GM12878 (cell line): ENCODE results near the gene LEMD1. TPM values are rescaled to one million over a fixed set of nuclear protein-coding genes. Genes with fewer than 3 reads are reported as not detected.

Experiments used
- ATAC-seq: fragments of 200-7000 bp; cut with Tn5 transposase; 3 replicates; pipeline ENCODE4 v1.9.1; 2020; ENCODE audit warnings: mild to moderate bottlenecking, moderate library complexity
- BruUV-seq: library from RNA; stranded (reverse); fragments of 400-500 nt; replicated peaks from 2 replicates; lab custom pipeline; 2021; lab: Mats Ljungman, UMichigan
- CTCF ChIA-PET: fragments of 300-600 bp; sonication (Branson Sonifier 250); formaldehyde crosslinking; extraction: SDS; loops from one replicate; lab custom pipeline; 2021; ENCODE audit warnings: inconsistent platforms; lab: Yijun Ruan, JAX
- POLR2A ChIA-PET: fragments of 350-600 bp; formaldehyde crosslinking; extraction: SDS; loops from one replicate; lab custom pipeline; 2021; ENCODE audit warnings: inconsistent platforms; lab: Charles Lee
- RAD21 ChIA-PET: fragments of 300-600 bp; sonication (Branson Sonifier 250); formaldehyde crosslinking; loops from one replicate; lab custom pipeline; 2023; ENCODE audit warnings: antibody characterized with exemption; ENCODE audit not compliant: unreplicated experiment; lab: Charles Lee
- SMC1A ChIA-PET: fragments of 300-600 bp; sonication (Branson Sonifier 250); formaldehyde crosslinking; loops from one replicate; lab custom pipeline; 2023; ENCODE audit not compliant: unreplicated experiment, uncharacterized antibody; lab: Charles Lee
- DNase-seq: peaks from one replicate; pipeline ENCODE4 v3.0.0-alpha.2; 2011; ENCODE audit warnings: low read depth, low spot score
- FAIRE-seq: peaks from 3 replicates; lab custom pipeline; 2011; peaks lifted over from hg19 to GRCh38; lab: Jason Lieb, UNC
- H2AFZ ChIP-seq: 2 replicates; pipeline ENCODE4 v1.6.0; 2011; ENCODE audit warnings: low read depth, low read length, control low read depth; ENCODE audit not compliant: control insufficient read depth
- H3K27ac ChIP-seq: 2 replicates; pipeline ENCODE4 v1.5.1; 2011; ENCODE audit warnings: control low read depth; ENCODE audit not compliant: control insufficient read depth, insufficient read depth
- H3K27me3 ChIP-seq, 2 experiments: replicated peaks in 1 of 2; 2 replicates each; pipeline versions ENCODE4 v1.6.0 to v1.6.1; 2011; ENCODE audit warnings: low read length in 1 of 2; ENCODE audit not compliant: control insufficient read depth in 2 of 2, insufficient read depth in 2 of 2
- H3K36me3 ChIP-seq, 2 experiments: 2 replicates each; pipeline ENCODE4 v1.5.1; 2011; ENCODE audit warnings: low read length in 1 of 2; ENCODE audit not compliant: control insufficient read depth in 2 of 2, insufficient read depth in 2 of 2
- H3K4me1 ChIP-seq: 2 replicates; pipeline ENCODE4 v1.6.1; 2011; ENCODE audit warnings: mild to moderate bottlenecking, low read length, moderate library complexity, mixed read lengths; ENCODE audit not compliant: control insufficient read depth, insufficient read depth
- H3K4me2 ChIP-seq: 2 replicates; pipeline ENCODE4 v1.6.0; 2011; ENCODE audit warnings: control low read depth; ENCODE audit not compliant: control insufficient read depth, insufficient read depth
- H3K4me3 ChIP-seq: fragments of 200-600 bp; sonication (generic); 2 replicates; pipeline ENCODE4 v1.5.1; 2016
- H3K79me2 ChIP-seq: 2 replicates; pipeline ENCODE4 v1.6.0; 2011; ENCODE audit warnings: low read length; ENCODE audit not compliant: control insufficient read depth, insufficient read depth
- H3K9ac ChIP-seq: 2 replicates; pipeline ENCODE4 v1.8.0; 2011; ENCODE audit warnings: low read length, control low read depth, mixed read lengths; ENCODE audit not compliant: control insufficient read depth, insufficient read depth
- H3K9me3 ChIP-seq: replicated peaks from 3 replicates; pipeline ENCODE4 v1.5.1; 2011; ENCODE audit warnings: mild to moderate bottlenecking, low read length; ENCODE audit not compliant: control insufficient read depth, insufficient read depth
- H4K20me1 ChIP-seq: 2 replicates; pipeline ENCODE4 v1.6.0; 2011; ENCODE audit not compliant: control insufficient read depth, insufficient read depth
- BMI1 ChIP-seq: fragments of 450-650 bp; IDR thresholded peaks from 2 replicates; pipeline ENCODE4 v1.6.1; 2016; ENCODE audit warnings: mild to moderate bottlenecking, moderate library complexity, borderline replicate concordance
- CBFB ChIP-seq: IDR thresholded peaks from 2 replicates; pipeline ENCODE4 v1.6.1; 2016; ENCODE audit warnings: antibody characterized with exemption, low read depth
- DPF2 ChIP-seq: fragments of 450-650 bp; IDR thresholded peaks from 2 replicates; pipeline ENCODE4 v1.6.1; 2017; ENCODE audit warnings: mild to moderate bottlenecking
- IKZF2 ChIP-seq, 2 experiments: fragments of 450-650 bp; IDR thresholded peaks; 2 replicates each; pipeline ENCODE4 v1.6.1; 2017; ENCODE audit warnings: mild to moderate bottlenecking in 2 of 2, moderate library complexity in 2 of 2
- IRF4 ChIP-seq: IDR thresholded peaks from 2 replicates; pipeline ENCODE4 v1.6.1; 2011; ENCODE audit warnings: low read depth, low read length
- JUNB ChIP-seq: IDR thresholded peaks from 2 replicates; pipeline ENCODE4 v1.6.1; 2016; ENCODE audit warnings: antibody characterized with exemption, mild to moderate bottlenecking
- JUND ChIP-seq: IDR thresholded peaks from 2 replicates; pipeline ENCODE4 v1.6.1; 2012; ENCODE audit warnings: low read depth, mild to moderate bottlenecking, low read length, improper control_type of control experiment, moderate library complexity
- LARP7 ChIP-seq: fragments of 450-650 bp; IDR thresholded peaks from 2 replicates; pipeline ENCODE4 v1.6.1; 2017; ENCODE audit warnings: mild to moderate bottlenecking
- MTA3 ChIP-seq: IDR thresholded peaks from 2 replicates; pipeline ENCODE4 v1.6.1; 2012; ENCODE audit warnings: low read length, inconsistent platforms, borderline replicate concordance
- PAX5 ChIP-seq: IDR thresholded peaks from 2 replicates; pipeline ENCODE4 v1.6.1; 2011; ENCODE audit warnings: low read depth, low read length, borderline replicate concordance
- POLR2AphosphoS2 ChIP-seq: IDR thresholded peaks from 2 replicates; pipeline ENCODE4 v1.6.1; 2011; ENCODE audit warnings: low read depth, mild to moderate bottlenecking, low read length, improper control_type of control experiment, moderate library complexity
- SRF ChIP-seq, 2 experiments: IDR thresholded peaks; 2 replicates each; pipeline ENCODE4 v1.6.1; 2011; ENCODE audit warnings: low read depth in 2 of 2, low read length in 2 of 2, mild to moderate bottlenecking in 1 of 2, moderate library complexity in 1 of 2
- TCF12 ChIP-seq: IDR thresholded peaks from 2 replicates; pipeline ENCODE4 v1.6.1; 2011; ENCODE audit warnings: low read depth, mild to moderate bottlenecking, low read length
- ZZZ3 ChIP-seq: IDR thresholded peaks from 2 replicates; pipeline ENCODE4 v1.6.1; 2011; ENCODE audit warnings: low read depth; ENCODE audit not compliant: control insufficient read depth, insufficient read length
- WGBS: methylation state at CpG from one replicate; pipeline ENCODE4 v1.1.6; 2016; ENCODE audit warnings: low lambda C conversion rate; ENCODE audit not compliant: insufficient replicate concordance, insufficient coverage; ENCODE audit errors: missing lambda C conversion rate; 5-methylcytosine and 5-hydroxymethylcytosine counted together
- in situ Hi-C: fragments of 300-500 bp; cut with MboI; formaldehyde crosslinking; loops from 9 replicates; pipeline ENCODE4 v1.14.3; 2018; ENCODE audit warnings: mixed read lengths
- intact Hi-C: fragments of 100-400 bp; cut with micrococcal nuclease; formaldehyde crosslinking; loops from one replicate; pipeline ENCODE4 v1.14.2; 2022; ENCODE audit not compliant: unreplicated experiment
- polyA plus RNA-seq, 11 experiments: library from polyadenylated mRNA; depleted of rRNA in 4 of 11; unstranded in 6 of 11; stranded (reverse) in 5 of 11; fragments of >200 nt; fragmentation: Nextera tagmentation in 4 of 11; fragmentation: Illumina TruSeq in 1 of 11; extraction: Ambion mirVana in 4 of 11; extraction: Trizol in 1 of 11; gene quantifications; 1 replicate in 1 of 11; 2 replicates in 10 of 11; pipeline versions ENCODE4 v1.2.1 to v1.2.3, GENCODE V29; 2011 to 2016; ENCODE audit warnings: inconsistent platforms in 2 of 11, missing spikeins in 2 of 11, low read depth in 1 of 11
- total RNA-seq, 4 experiments: library from RNA; depleted of rRNA in 3 of 4; stranded (reverse); fragments of >200 nt in 3 of 4; fragmentation: Illumina TruSeq in 1 of 4; extraction: Trizol in 1 of 4; gene quantifications; 2 replicates each; pipeline versions ENCODE4 v1.2.1 to v1.2.3, GENCODE V29; 2013 to 2021
- TF ChIP-seq, protein P1 (sequence below): IDR thresholded peaks from 2 replicates; pipeline ENCODE4 v1.6.1; 2012; ENCODE audit warnings: low read depth, low read length, improper control_type of control experiment
- TF ChIP-seq, protein P2 (sequence below): fragments of 450-650 bp; formaldehyde crosslinking; IDR thresholded peaks from 2 replicates; pipeline ENCODE4 v1.4.0; 2022; ENCODE audit warnings: mild to moderate bottlenecking, moderate library complexity
- TF ChIP-seq, protein P3 (sequence below): fragments of 450-650 bp; IDR thresholded peaks from 2 replicates; pipeline ENCODE4 v1.6.1; 2016; ENCODE audit warnings: mild to moderate bottlenecking

Gene LEMD1
- total and polyA plus RNA-seq, 10 of the 15 experiments (the other 5 are each of a cell fraction or from before 2014, with no cell fraction given), result 0.19 to 1.2 (median 0.26) TPM; not detected in 7

DNA sequence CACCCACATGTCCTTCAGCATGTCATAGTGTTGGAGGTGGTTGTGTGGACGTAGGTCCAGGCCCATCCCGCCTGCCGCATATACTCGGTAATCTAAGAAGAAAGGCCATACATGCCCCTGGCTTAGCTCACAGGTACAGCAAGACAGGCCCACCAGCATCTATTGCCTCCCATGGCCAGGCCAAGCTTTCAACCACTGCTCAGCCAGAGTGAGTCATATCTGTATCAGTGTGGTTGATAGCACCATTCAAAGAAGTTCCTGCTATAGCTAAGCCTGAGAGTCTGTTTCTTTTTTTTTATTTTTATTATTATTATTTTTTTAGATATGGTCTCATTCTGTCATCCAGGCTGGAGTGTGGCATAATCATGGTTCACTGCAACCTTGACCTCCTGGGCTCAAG lies 82.1 kb downstream of the LEMD1 start:
- ATAC-seq, result peak; percentile 94
- H4K20me1 ChIP-seq, result no peaks in the 10 kb centered on the region; the same call in 1 of the 2 replicates
- in situ Hi-C loops, result no loop called here
- no peak overlapping the region for H3K4me2 ChIP-seq
- peaks cover 6% of the 10 kb centered on the region; the same call in 1 of the 2 replicates for H3K4me1 ChIP-seq
- ChIA-PET CTCF (interaction anchor here (0.7 to 59.5 kb wide), 14 partner anchors 10 to 252 kb away, joined by 3 to 2333 read pairs (median 4); partner anchors contain the start of genes KLHDC8A and LEMD1), SMC1A (interaction anchor here (0.7 to 2.5 kb wide), 6 partner anchors 11 to 318 kb away, joined by 3 to 14 read pairs (median 4); no protein-coding TSS in a partner anchor), POLR2A (interaction anchor here (0.5 to 0.8 kb wide), 2 partner anchors 73 to 75 kb away, joined by 5 to 7 read pairs; no protein-coding TSS in a partner anchor), RAD21 (interaction anchor here (0.7 to 1.4 kb wide), 11 partner anchors 15 to 184 kb away, joined by 3 to 8 read pairs (median 4); partner anchors contain the start of gene NUAK2)
- no peak overlapping the region for H3K27ac ChIP-seq
- peaks cover 15 to 29% of the 10 kb centered on the region in 2 experiments for H3K27me3 ChIP-seq
- H3K9ac ChIP-seq, result no peak overlapping the region
- H3K4me3 ChIP-seq, result no peak overlapping the region
- intact Hi-C loops, result loop anchor here (5.0 to 10.0 kb wide), 4 partner anchors 98 to 365 kb away; partner anchors contain the start of gene CDK18
- H3K79me2 ChIP-seq, result no peaks in the 10 kb centered on the region
- DNase-seq, result no peak
- H3K9me3 ChIP-seq, result no peaks in the 10 kb centered on the region; the same call in 2 of the 3 replicates
- no peaks in the 10 kb centered on the region for H3K36me3 ChIP-seq
- H2AFZ ChIP-seq, result no peak overlapping the region
- FAIRE-seq, result peak; percentile 91
- 0% methylated on average over 4 of the region's 4 CpGs for WGBS
- no TSS peak for BruUV-seq
- TF ChIP-seq IRF4, result peak; percentile 95
- peak; percentile 92 for TF ChIP-seq JUND
- TF ChIP-seq MTA3, result no peak
- no peak for TF ChIP-seq POLR2AphosphoS2
- peak; percentile 94 for TF ChIP-seq JUNB
- TF ChIP-seq ZZZ3, result no peak
- 0 out of 2 replicates have a peak, but pooled peaks have one; percentile 40 for TF ChIP-seq CBFB
- peak in 1 of 2 experiments; percentile 81; a peak in 2 of 4 replicates for TF ChIP-seq SRF (IDR thresholded peaks at IDR 0.05; ENCODE audit: low read depth in 2 of 2, low read length in 2 of 2)
- 0 out of 2 replicates have a peak, but pooled peaks have one; percentile 16 for TF ChIP-seq BMI1
- TF ChIP-seq, protein P1, sequence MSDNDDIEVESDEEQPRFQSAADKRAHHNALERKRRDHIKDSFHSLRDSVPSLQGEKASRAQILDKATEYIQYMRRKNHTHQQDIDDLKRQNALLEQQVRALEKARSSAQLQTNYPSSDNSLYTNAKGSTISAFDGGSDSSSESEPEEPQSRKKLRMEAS, result no peak
- TF ChIP-seq IKZF2 (IDR thresholded peaks at IDR 0.05), result no peak
- TF ChIP-seq TCF12, result no peak
- TF ChIP-seq PAX5, result peak; percentile 73; the same call in 1 of the 2 replicates
- TF ChIP-seq, protein P2, sequence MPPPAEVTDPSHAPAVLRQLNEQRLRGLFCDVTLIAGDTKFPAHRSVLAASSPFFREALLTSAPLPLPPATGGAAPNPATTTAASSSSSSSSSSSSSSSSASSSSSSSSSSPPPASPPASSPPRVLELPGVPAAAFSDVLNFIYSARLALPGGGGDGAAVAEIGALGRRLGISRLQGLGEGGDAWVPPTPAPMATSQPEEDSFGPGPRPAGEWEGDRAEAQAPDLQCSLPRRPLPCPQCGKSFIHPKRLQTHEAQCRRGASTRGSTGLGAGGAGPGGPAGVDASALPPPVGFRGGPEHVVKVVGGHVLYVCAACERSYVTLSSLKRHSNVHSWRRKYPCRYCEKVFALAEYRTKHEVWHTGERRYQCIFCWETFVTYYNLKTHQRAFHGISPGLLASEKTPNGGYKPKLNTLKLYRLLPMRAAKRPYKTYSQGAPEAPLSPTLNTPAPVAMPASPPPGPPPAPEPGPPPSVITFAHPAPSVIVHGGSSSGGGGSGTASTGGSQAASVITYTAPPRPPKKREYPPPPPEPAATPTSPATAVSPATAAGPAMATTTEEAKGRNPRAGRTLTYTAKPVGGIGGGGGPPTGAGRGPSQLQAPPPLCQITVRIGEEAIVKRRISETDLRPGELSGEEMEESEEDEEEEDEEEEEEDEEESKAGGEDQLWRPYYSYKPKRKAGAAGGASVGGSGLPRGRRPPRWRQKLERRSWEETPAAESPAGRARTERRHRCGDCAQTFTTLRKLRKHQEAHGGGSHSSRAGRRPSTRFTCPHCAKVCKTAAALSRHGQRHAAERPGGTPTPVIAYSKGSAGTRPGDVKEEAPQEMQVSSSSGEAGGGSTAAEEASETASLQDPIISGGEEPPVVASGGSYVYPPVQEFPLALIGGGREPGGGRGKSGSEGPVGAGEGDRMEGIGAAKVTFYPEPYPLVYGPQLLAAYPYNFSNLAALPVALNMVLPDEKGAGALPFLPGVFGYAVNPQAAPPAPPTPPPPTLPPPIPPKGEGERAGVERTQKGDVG, result no peak
- peak; percentile 52 for TF ChIP-seq DPF2
- TF ChIP-seq, protein P3, sequence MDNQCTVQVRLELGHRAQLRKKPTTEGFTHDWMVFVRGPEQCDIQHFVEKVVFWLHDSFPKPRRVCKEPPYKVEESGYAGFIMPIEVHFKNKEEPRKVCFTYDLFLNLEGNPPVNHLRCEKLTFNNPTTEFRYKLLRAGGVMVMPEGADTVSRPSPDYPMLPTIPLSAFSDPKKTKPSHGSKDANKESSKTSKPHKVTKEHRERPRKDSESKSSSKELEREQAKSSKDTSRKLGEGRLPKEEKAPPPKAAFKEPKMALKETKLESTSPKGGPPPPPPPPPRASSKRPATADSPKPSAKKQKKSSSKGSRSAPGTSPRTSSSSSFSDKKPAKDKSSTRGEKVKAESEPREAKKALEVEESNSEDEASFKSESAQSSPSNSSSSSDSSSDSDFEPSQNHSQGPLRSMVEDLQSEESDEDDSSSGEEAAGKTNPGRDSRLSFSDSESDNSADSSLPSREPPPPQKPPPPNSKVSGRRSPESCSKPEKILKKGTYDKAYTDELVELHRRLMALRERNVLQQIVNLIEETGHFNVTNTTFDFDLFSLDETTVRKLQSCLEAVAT, result 0 out of 2 replicates have a peak, but pooled peaks have one; percentile 21
- TF ChIP-seq LARP7, result no peak
